MCF 10A (cell line): ENCODE results near the gene PDE4D. TPM values are rescaled to one million over a fixed set of nuclear protein-coding genes. Genes with fewer than 3 reads are reported as not detected.
A peak's percentile ranks its signal among the peaks of the same experiment; 100 is the strongest.

Experiments used
- BruUV-seq: library from RNA; stranded (reverse); fragments of 400-500 nt; replicated peaks from 2 replicates; lab custom pipeline; 2021; lab: Mats Ljungman, UMichigan
- CTCF ChIA-PET: fragments of 300-600 bp; sonication (Branson Sonifier 250); formaldehyde crosslinking; extraction: SDS; loops from one replicate; lab custom pipeline; 2021; ENCODE audit warnings: antibody characterized with exemption, inconsistent platforms; lab: Yijun Ruan, JAX
- POLR2A ChIA-PET: fragments of 300-600, 350-650 bp; sonication (Branson Sonifier 250); formaldehyde crosslinking; extraction: SDS; loops from one replicate; lab custom pipeline; 2020; ENCODE audit warnings: antibody characterized with exemption, inconsistent platforms; lab: Yijun Ruan, JAX
- DNase-seq: peaks from one replicate; pipeline ENCODE4 v3.0.0-alpha.2; 2018; ENCODE audit not compliant: unreplicated experiment
- H3K27ac Mint-ChIP-seq: one replicate; pipeline ENCODE4 v1.8.0; 2022; ENCODE audit warnings: mild to moderate bottlenecking, low read depth, mixed read lengths; ENCODE audit not compliant: unreplicated experiment
- H3K27me3 Mint-ChIP-seq: one replicate; pipeline ENCODE4 v1.8.0; 2022; ENCODE audit warnings: mixed read lengths; ENCODE audit not compliant: insufficient read depth, unreplicated experiment
- H3K36me3 Mint-ChIP-seq: one replicate; pipeline ENCODE4 v1.8.0; 2022; ENCODE audit warnings: mild to moderate bottlenecking, moderate library complexity, mixed read lengths; ENCODE audit not compliant: insufficient read depth, unreplicated experiment
- H3K4me1 Mint-ChIP-seq: one replicate; pipeline ENCODE4 v1.8.0; 2022; ENCODE audit warnings: mixed read lengths; ENCODE audit not compliant: insufficient read depth, unreplicated experiment
- H3K4me3 Mint-ChIP-seq: one replicate; pipeline ENCODE4 v1.8.0; 2022; ENCODE audit warnings: mild to moderate bottlenecking, moderate library complexity, mixed read lengths; ENCODE audit not compliant: unreplicated experiment
- H3K9me3 Mint-ChIP-seq: one replicate; pipeline ENCODE4 v1.8.0; 2022; ENCODE audit warnings: mixed read lengths; ENCODE audit not compliant: unreplicated experiment
- intact Hi-C: fragments of 100-400 bp; cut with micrococcal nuclease; formaldehyde crosslinking; loops from 2 replicates; pipeline ENCODE4 v1.14.1; 2022
- total RNA-seq: library from RNA; stranded (reverse); gene quantifications from 2 replicates; pipeline ENCODE4 v1.2.3, GENCODE V29; 2022
- TF ChIP-seq, protein P1 (sequence below): fragments of 200-600 bp; IDR thresholded peaks from one replicate; pipeline ENCODE4 v1.8.0; 2022; ENCODE audit warnings: antibody characterized with exemption, mild to moderate bottlenecking; ENCODE audit not compliant: unreplicated experiment

PDE4D gene
- total RNA-seq, 1 experiment from 2014 or later, result 85.0 TPM

DNA sequence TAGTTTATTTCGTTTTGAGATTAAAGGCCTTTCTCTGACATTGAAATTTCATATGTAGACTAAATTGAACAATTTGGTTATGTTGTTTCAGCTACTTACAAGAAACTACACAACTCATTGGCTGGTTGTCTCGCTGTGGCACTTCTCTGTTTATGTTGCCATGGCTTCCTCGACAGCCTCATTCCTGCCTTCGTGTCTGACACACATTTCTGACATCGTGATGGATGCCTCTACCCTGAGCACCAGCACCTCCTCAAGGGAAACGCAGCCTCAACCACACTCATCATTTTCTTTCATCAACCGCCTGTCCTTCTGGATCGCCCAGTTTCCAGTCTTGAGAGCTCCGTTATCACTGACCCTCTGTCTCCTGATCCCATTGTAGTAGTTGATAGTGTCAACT, 562.8 kb downstream of the PDE4D start:
- Mint-ChIP-seq H3K4me3 (no peak overlapping the region), H3K36me3 (peaks cover 17% of the 10 kb centered on the region), H3K27me3 (no peaks in the 10 kb centered on the region), H3K9me3 (no peaks in the 10 kb centered on the region), H3K4me1 (no peaks in the 10 kb centered on the region), H3K27ac (no peak overlapping the region)
- intact Hi-C loops, result no loop called here
- ChIA-PET POLR2A (interaction anchor here (0.6 kb wide), 1 partner anchor 12 kb away, joined by 3 read pairs; no protein-coding TSS in a partner anchor), CTCF (interaction anchor here (0.6 to 0.7 kb wide), 3 partner anchors 36 to 1991 kb away, joined by 3 to 4 read pairs (median 3); no protein-coding TSS in a partner anchor)
- no peak for DNase-seq
- BruUV-seq, result no TSS peak
- TF ChIP-seq, protein P1, sequence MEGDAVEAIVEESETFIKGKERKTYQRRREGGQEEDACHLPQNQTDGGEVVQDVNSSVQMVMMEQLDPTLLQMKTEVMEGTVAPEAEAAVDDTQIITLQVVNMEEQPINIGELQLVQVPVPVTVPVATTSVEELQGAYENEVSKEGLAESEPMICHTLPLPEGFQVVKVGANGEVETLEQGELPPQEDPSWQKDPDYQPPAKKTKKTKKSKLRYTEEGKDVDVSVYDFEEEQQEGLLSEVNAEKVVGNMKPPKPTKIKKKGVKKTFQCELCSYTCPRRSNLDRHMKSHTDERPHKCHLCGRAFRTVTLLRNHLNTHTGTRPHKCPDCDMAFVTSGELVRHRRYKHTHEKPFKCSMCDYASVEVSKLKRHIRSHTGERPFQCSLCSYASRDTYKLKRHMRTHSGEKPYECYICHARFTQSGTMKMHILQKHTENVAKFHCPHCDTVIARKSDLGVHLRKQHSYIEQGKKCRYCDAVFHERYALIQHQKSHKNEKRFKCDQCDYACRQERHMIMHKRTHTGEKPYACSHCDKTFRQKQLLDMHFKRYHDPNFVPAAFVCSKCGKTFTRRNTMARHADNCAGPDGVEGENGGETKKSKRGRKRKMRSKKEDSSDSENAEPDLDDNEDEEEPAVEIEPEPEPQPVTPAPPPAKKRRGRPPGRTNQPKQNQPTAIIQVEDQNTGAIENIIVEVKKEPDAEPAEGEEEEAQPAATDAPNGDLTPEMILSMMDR, result no peak

DNA sequence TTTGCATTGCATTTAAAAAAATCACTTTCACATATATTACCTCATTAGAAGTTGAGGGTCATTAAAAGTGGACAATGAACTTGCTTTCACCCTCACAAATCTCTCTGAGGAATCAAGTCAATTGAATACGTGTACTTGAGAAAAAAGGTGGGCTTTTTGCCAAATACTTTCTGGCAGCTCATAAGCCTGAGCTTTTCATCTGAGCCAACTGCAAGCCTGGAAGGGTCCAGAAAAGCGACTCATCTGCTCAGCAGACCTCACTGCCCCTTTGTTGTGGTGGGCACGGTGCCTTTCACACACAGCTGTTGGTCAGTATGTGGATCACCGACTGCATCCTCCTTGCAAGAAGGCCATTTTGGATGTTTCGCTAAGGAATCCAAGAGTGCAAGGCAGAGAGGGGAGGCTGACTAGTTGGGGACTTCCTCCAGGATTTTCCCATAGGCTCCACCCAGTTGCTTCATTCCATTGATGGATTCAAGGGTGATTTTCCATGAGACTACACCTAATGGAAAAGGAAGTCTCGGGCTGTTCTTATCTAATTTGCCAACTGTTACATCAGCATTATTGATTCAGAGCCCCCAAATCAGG, 564.7 kb downstream of the PDE4D start:
- Mint-ChIP-seq H3K4me3 (no peak overlapping the region), H3K27ac (no peak overlapping the region), H3K27me3 (no peaks in the 10 kb centered on the region), H3K9me3 (no peaks in the 10 kb centered on the region), H3K4me1 (peaks cover under 1% of the 10 kb centered on the region), H3K36me3 (peaks cover 19% of the 10 kb centered on the region)
- TF ChIP-seq, protein P1, result no peak
- POLR2A ChIA-PET, result interaction anchor here (0.6 kb wide), 1 partner anchor 70 kb away, joined by 3 read pairs; no protein-coding TSS in a partner anchor
- BruUV-seq, result no TSS peak
- peak; percentile 44 for DNase-seq
- intact Hi-C loops, result no loop called here
- CTCF ChIA-PET, result interaction anchor here (0.6 to 1.7 kb wide), 3 partner anchors 12 to 1509 kb away, joined by 3 to 6 read pairs (median 3); no protein-coding TSS in a partner anchor

DNA sequence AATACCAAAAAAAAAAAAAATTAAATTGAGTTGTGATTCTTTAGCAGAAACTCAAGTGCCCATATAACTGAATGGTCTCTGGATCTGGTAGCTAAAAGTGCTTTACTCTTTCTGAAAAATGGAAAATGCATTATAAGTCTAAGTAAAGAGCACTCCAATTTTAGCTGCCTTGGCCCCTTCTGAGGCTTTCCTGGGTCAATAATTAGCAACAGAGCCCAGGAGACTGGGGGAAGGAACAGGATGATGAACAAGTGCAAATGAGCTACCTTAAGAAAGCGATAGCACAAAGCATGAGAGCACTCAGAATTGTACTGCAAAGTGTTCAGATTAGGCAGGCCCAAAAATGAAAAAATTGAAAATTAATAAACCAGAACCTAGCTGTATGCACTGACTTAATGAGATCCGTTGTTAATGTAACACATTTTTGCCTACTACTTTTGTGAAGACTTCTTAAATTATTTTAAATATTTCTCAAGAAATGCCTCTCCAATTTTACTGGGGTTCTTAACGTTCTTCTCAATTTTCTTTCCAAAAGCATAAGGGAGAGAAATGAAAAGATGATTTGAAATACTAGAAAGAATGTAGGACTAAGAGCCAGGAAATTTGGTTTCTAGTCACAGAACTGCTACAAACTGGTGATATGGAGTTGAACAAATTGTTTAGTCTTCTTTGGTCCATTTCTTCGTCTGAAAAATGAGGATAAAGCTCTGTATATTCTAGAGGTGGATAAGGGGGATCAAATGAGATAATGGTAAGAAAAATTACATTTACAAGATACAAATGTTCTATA, 566.1 kb downstream of the PDE4D start:
- intact Hi-C loops, result no loop called here
- H3K27ac Mint-ChIP-seq, result no peak overlapping the region
- TF ChIP-seq, protein P1, result no peak

DNA sequence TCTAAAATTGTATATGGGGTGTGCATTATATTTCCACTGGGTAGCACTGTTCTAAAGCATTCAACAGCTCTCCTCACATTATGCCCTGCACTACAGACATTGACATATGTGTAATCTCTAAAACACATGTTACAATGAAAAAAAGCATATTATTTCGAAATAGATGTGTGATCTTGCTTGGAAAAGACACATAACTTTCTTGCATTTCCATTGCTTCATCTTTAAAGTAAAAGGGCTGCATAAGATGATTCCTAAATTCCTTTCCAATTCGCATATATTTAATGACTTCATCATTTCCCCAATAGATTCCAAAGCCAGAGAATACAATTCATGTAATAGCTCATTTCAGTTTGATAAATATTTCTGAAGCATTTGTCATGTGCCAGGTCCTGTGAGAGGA, 566.9 kb downstream of the PDE4D start:
- no peak overlapping the region for H3K27ac Mint-ChIP-seq
- BruUV-seq, result no TSS peak
- POLR2A ChIA-PET, result interaction anchor here (0.8 kb wide), 1 partner anchor 9 kb away, joined by 4 read pairs; no protein-coding TSS in a partner anchor

More for the DNA sequence above, 566.1 kb downstream of the PDE4D start:
- no peaks in the 10 kb centered on the region for H3K9me3 Mint-ChIP-seq
- ChIA-PET CTCF (interaction anchor here (0.6 to 1.7 kb wide), 4 partner anchors 11 to 441 kb away, joined by 3 to 7 read pairs (median 4); no protein-coding TSS in a partner anchor), POLR2A (interaction anchor here (0.8 to 1.6 kb wide), 2 partner anchors 8 to 25 kb away, joined by 3 to 4 read pairs; no protein-coding TSS in a partner anchor)
- H3K27me3 Mint-ChIP-seq, result no peaks in the 10 kb centered on the region
- peaks cover 19% of the 10 kb centered on the region for H3K36me3 Mint-ChIP-seq
- H3K4me3 Mint-ChIP-seq, result no peak overlapping the region
- no peak for DNase-seq
- no TSS peak for BruUV-seq
- peaks cover 14% of the 10 kb centered on the region for H3K4me1 Mint-ChIP-seq

More for the DNA sequence above, 566.9 kb downstream of the PDE4D start:
- no peak overlapping the region for H3K4me3 Mint-ChIP-seq
- peaks cover 14% of the 10 kb centered on the region for H3K4me1 Mint-ChIP-seq
- H3K9me3 Mint-ChIP-seq, result no peaks in the 10 kb centered on the region
- CTCF ChIA-PET, result no interaction called here
- H3K27me3 Mint-ChIP-seq, result no peaks in the 10 kb centered on the region
- intact Hi-C loops, result no loop called here
- peaks cover 17% of the 10 kb centered on the region for H3K36me3 Mint-ChIP-seq
- DNase-seq, result no peak
- TF ChIP-seq, protein P1, result no peak
